ENCODE measurements around the gene ZBTB44.
"Not testable (repeated sequence)": the region's sequence is repeated elsewhere in the genome, so short reads cannot be mapped to it uniquely, and the experiment has no call there.

Gene ZBTB44

GRCh38 chr11:130299978-130300377 lies 14.7 kb downstream of the ZBTB44 start:
- TF ChIP-seq CTCF (conservative IDR thresholded peaks at IDR 0.05; ENCODE audit: low read depth, low read length), result no peak
- no peak for DNase-seq (ENCODE audit: low read depth)
- H3K4me3 ChIP-seq (ENCODE audit: low read length), result no peak overlapping the region

- TF ChIP-seq CTCF (conservative IDR thresholded peaks at IDR 0.05; ENCODE audit: low read depth, low read length), result no peak
- H3K4me3 ChIP-seq (ENCODE audit: low read length), result no peak overlapping the region
Observed at GRCh38 chr11:130295657-130296056, 19.1 kb downstream of the ZBTB44 start.

GRCh38 chr11:130282111-130282510 lies 32.6 kb downstream of the ZBTB44 start:
- no peak overlapping the region for H3K4me3 ChIP-seq (ENCODE audit: low read length)
- no peak for TF ChIP-seq CTCF (conservative IDR thresholded peaks at IDR 0.05; ENCODE audit: low read depth, low read length)
- no peak for DNase-seq (ENCODE audit: low read depth)

More at GRCh38 chr11:130295657-130296056, 19.1 kb downstream of the ZBTB44 start:
- no peak for DNase-seq (ENCODE audit: low read depth)

- not testable (repeated sequence) for DNase-seq (ENCODE audit: low read depth); H3K4me3 ChIP-seq (ENCODE audit: low read length)
Observed at GRCh38 chr11:130281341-130281740, 33.4 kb downstream of the ZBTB44 start.

- no peak overlapping the region for H3K4me3 ChIP-seq (ENCODE audit: low read length)
- no peak for DNase-seq (ENCODE audit: low read depth)
- no peak for TF ChIP-seq CTCF (conservative IDR thresholded peaks at IDR 0.05; ENCODE audit: low read depth, low read length)
Observed at GRCh38 chr11:130279989-130280388, 34.7 kb downstream of the ZBTB44 start.

GRCh38 chr11:130278745-130279144 lies 36.0 kb downstream of the ZBTB44 start:
- no peak for TF ChIP-seq CTCF (conservative IDR thresholded peaks at IDR 0.05; ENCODE audit: low read depth, low read length)
- no peak for DNase-seq (ENCODE audit: low read depth)
- H3K4me3 ChIP-seq (ENCODE audit: low read length), result no peak overlapping the region

- no peak for TF ChIP-seq CTCF (conservative IDR thresholded peaks at IDR 0.05; ENCODE audit: low read depth, low read length)
- DNase-seq (ENCODE audit: low read depth), result no peak
- H3K4me3 ChIP-seq (ENCODE audit: low read length), result no peak overlapping the region
Observed at GRCh38 chr11:130278151-130278550, 36.6 kb downstream of the ZBTB44 start.

GRCh38 chr11:130272336-130272735 lies 42.4 kb downstream of the ZBTB44 start:
- no peak overlapping the region for H3K4me3 ChIP-seq (ENCODE audit: low read length)
- DNase-seq (ENCODE audit: low read depth), result no peak
- TF ChIP-seq CTCF (conservative IDR thresholded peaks at IDR 0.05; ENCODE audit: low read depth, low read length), result no peak
